ENCODE results near the gene NXF1. TPM values are rescaled to one million over a fixed set of nuclear protein-coding genes. Genes with fewer than 3 reads are reported as not detected.
A peak's percentile ranks its signal among the peaks of the same experiment; 100 is the strongest.

The NXF1 gene
- total and polyA plus RNA-seq, 2 donors (not counting 1 experiment from before 2014, with no cell fraction given), result 161 to 262 TPM

DNA sequence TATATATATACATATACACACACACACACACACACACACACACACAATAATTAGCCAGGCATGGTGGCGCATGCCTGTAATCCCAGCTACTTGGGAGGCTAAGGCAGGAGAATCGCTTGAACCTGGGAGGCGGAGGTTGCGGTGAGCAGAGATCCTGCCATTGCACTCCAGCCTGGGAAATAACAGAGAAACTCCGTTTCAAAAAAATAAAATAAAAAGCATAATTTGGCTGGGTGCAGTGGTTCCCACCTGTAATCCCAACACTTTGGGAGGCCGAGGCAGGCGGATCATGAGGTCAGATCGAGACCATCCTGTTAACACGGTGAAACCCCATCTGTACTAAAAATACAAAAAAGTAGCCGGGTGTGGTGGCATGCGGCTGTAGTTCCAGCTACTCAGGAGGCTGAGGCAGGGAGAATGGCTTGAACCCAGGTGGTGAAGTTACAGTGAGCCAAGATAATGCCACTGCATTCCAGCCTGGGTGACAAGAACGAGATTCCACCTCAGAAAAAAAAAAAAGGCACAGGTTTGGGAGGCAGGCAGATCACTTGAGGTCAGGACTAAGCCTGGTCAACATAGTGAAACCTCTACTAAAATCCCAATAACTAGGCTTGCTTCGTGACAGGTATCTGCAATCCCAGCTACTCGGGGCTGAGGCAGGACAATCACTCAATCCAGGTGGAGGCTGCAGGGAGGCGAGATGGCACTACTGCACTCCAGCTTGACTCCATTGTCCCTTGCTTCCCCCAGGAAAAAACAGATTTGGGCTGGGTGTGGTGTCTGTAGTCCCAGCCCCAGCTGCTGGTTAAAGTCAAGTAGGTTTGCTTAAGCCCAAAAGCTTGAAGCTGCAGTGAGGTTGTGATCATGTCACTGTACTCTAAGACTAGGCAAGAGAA is 45.9 kb upstream of the NXF1 start:
- H2AFZ ChIP-seq (ENCODE audit: insufficient read depth, low read depth, low read length, poor library complexity, severe bottlenecking), result no peak overlapping the region
- intact Hi-C loops (cut with micrococcal nuclease), result no loop called here
- CTCF ChIA-PET, result interaction anchor here (0.8 to 1.9 kb wide), 4 partner anchors 8 to 65 kb away, joined by 3 to 7 read pairs (median 4); no protein-coding TSS in a partner anchor
- Mint-ChIP-seq H3K9me3 (ENCODE audit: insufficient read depth) (no peaks in the 10 kb centered on the region), H3K27ac (peak overlapping the region; percentile 70), H3K4me1 (peaks cover 48% of the 10 kb centered on the region), H3K27me3 (no peaks in the 10 kb centered on the region), H3K4me3 (no peak overlapping the region)
- H3K27me3 ChIP-seq (replicated peaks in 1 of 4; ENCODE audit: control extremely low read depth in 1 of 4, control insufficient read depth in 3 of 4, insufficient read depth in 4 of 4, low read length in 3 of 4), result no peaks in the 10 kb centered on the region
- peak overlapping the region in 1 of 2 donors; percentile 9 for H3K27ac ChIP-seq (ENCODE audit: low read length in 2 of 2)
- no peak for TF ChIP-seq EZH2 (IDR thresholded peaks at IDR 0.05; ENCODE audit: borderline replicate concordance, insufficient read depth, low read depth, low read length, poor library complexity, severe bottlenecking)
- TF ChIP-seq, protein P1, sequence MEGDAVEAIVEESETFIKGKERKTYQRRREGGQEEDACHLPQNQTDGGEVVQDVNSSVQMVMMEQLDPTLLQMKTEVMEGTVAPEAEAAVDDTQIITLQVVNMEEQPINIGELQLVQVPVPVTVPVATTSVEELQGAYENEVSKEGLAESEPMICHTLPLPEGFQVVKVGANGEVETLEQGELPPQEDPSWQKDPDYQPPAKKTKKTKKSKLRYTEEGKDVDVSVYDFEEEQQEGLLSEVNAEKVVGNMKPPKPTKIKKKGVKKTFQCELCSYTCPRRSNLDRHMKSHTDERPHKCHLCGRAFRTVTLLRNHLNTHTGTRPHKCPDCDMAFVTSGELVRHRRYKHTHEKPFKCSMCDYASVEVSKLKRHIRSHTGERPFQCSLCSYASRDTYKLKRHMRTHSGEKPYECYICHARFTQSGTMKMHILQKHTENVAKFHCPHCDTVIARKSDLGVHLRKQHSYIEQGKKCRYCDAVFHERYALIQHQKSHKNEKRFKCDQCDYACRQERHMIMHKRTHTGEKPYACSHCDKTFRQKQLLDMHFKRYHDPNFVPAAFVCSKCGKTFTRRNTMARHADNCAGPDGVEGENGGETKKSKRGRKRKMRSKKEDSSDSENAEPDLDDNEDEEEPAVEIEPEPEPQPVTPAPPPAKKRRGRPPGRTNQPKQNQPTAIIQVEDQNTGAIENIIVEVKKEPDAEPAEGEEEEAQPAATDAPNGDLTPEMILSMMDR (IDR thresholded peaks at IDR 0.05), result no peak
- ATAC-seq (ENCODE audit: low read depth) (no peak), DNase-seq (no peak)
- H3K9ac ChIP-seq (ENCODE audit: low read length), result no peak overlapping the region
- peaks cover 17 to 39% of the 10 kb centered on the region in 2 experiments for H3K36me3 ChIP-seq (replicated peaks in 1 of 2; ENCODE audit: control extremely low read depth in 1 of 2, control insufficient read depth in 1 of 2, extremely low read depth in 1 of 2, insufficient read depth in 2 of 2, low read length in 1 of 2)
- H3K9me3 ChIP-seq (ENCODE audit: control extremely low read depth in 1 of 3, control insufficient read depth in 2 of 3, insufficient read depth in 1 of 3, low read length in 2 of 3), result no peaks in the 10 kb centered on the region
- WGBS (ENCODE audit: insufficient coverage), result 66% methylated on average over 9 of the region's 15 CpGs
- no peak overlapping the region for H3K4me2 ChIP-seq (replicated peaks; ENCODE audit: low read depth, low read length, poor library complexity, severe bottlenecking)
- H3K79me2 ChIP-seq (ENCODE audit: control insufficient read depth, insufficient read depth, low read length), result peaks cover 34% of the 10 kb centered on the region
- POLR2A ChIA-PET, result interaction anchor here (0.6 to 3.5 kb wide), 8 partner anchors 8 to 229 kb away, joined by 3 to 24 read pairs (median 4); partner anchors contain the start of genes B3GAT3, C11orf98, CSKMT and GANAB
- no peak overlapping the region for H3K4me3 ChIP-seq (ENCODE audit: control extremely low read depth in 1 of 5, extremely low read depth in 1 of 5, insufficient read depth in 1 of 5, low read depth in 2 of 5, low read length in 4 of 5)
- peaks cover 26% of the 10 kb centered on the region for H4K20me1 ChIP-seq (ENCODE audit: control insufficient read depth, insufficient read depth, low read length, poor library complexity, severe bottlenecking)
- peaks cover 34 to 41% of the 10 kb centered on the region in 2 donors for H3K4me1 ChIP-seq (ENCODE audit: control insufficient read depth in 2 of 2, insufficient read depth in 2 of 2, low read length in 2 of 2)

All from B cell (primary cell).